Endothelial cell of umbilical vein (primary cell): ENCODE results near the gene NUP160. TPM values are rescaled to one million over a fixed set of nuclear protein-coding genes. Genes with fewer than 3 reads are reported as not detected.
A peak's percentile ranks its signal among the peaks of the same experiment; 100 is the strongest.
"Not testable (repeated sequence)": the region's sequence is repeated elsewhere in the genome, so short reads cannot be mapped to it uniquely, and the experiment has no call there.

Experiments
- BruUV-seq: library from RNA; stranded (reverse); fragments of 400-500 nt; replicated peaks from 2 replicates; lab custom pipeline; 2021; lab: Mats Ljungman, UMichigan
- CTCF ChIA-PET: fragments of 300-600, 350-600 bp; sonication (Branson Sonifier 250); formaldehyde crosslinking; loops from one replicate; lab custom pipeline; 2021; ENCODE audit warnings: antibody characterized with exemption, inconsistent platforms; lab: Charles Lee
- POLR2A ChIA-PET: fragments of 300-600, 350-600 bp; sonication (Branson Sonifier 250); formaldehyde crosslinking; loops from one replicate; lab custom pipeline; 2021; ENCODE audit warnings: antibody characterized with exemption, inconsistent platforms; lab: Charles Lee
- DNase-seq: peaks from one replicate; pipeline ENCODE4 v3.0.0-alpha.2; 2011; ENCODE audit warnings: low read depth, low spot score
- FAIRE-seq: peaks from 2 replicates; lab custom pipeline; 2011; peaks lifted over from hg19 to GRCh38; lab: Jason Lieb, UNC
- H2AFZ ChIP-seq: 2 replicates; pipeline ENCODE4 v1.6.0; 2012; ENCODE audit warnings: low read depth, low read length, control low read depth, inconsistent platforms
- H3K27ac ChIP-seq: 2 replicates; pipeline ENCODE4 v1.5.1; 2011; ENCODE audit warnings: low read depth, mild to moderate bottlenecking, control low read depth, low read length, moderate library complexity; ENCODE audit not compliant: insufficient read depth
- H3K27me3 ChIP-seq, 2 experiments: 2 replicates each; pipeline versions ENCODE4 v1.6.0 to v1.6.1; 2011; ENCODE audit warnings: low read length in 2 of 2, mixed read lengths in 1 of 2; ENCODE audit not compliant: control insufficient read depth in 2 of 2, insufficient read depth in 2 of 2
- H3K36me3 ChIP-seq, 2 experiments: 2 replicates in 1 of 2; 3 replicates in 1 of 2; pipeline ENCODE4 v1.5.1; 2011; ENCODE audit warnings: low read length in 2 of 2, mild to moderate bottlenecking in 1 of 2, moderate library complexity in 1 of 2; ENCODE audit not compliant: control insufficient read depth in 2 of 2, insufficient read depth in 2 of 2; ENCODE audit errors: extremely low read depth in 1 of 2
- H3K4me1 ChIP-seq: 3 replicates; pipeline ENCODE4 v1.5.1; 2011; ENCODE audit warnings: mild to moderate bottlenecking, low read length; ENCODE audit not compliant: control insufficient read depth, insufficient read depth; ENCODE audit errors: extremely low read depth
- H3K4me2 ChIP-seq: 2 replicates; pipeline ENCODE4 v1.6.1; 2011; ENCODE audit warnings: low read length, control low read depth, mixed read lengths; ENCODE audit not compliant: insufficient read depth
- H3K4me3 ChIP-seq, 3 experiments: fragments of 200-600 bp in 1 of 3; sonication (generic), shearing (Covaris generic) in 1 of 3; replicated peaks in 1 of 3; 2 replicates each; pipeline ENCODE4 v1.5.1; 2011 to 2016; ENCODE audit warnings: control low read depth in 3 of 3, low read length in 3 of 3, mild to moderate bottlenecking in 2 of 3, inconsistent platforms in 1 of 3, low read depth in 1 of 3, moderate library complexity in 1 of 3; ENCODE audit not compliant: insufficient read depth in 1 of 3
- H3K79me2 ChIP-seq: 2 replicates; pipeline ENCODE4 v1.6.0; 2012; ENCODE audit warnings: low read length, inconsistent platforms; ENCODE audit not compliant: control insufficient read depth, insufficient read depth
- H3K9ac ChIP-seq: replicated peaks from 2 replicates; pipeline ENCODE3; 2011; ENCODE audit warnings: low read length, control low read depth; ENCODE audit not compliant: insufficient read depth; ENCODE audit errors: extremely low read depth
- H3K9me1 ChIP-seq: replicated peaks from 3 replicates; pipeline ENCODE4 v1.6.0; 2011; ENCODE audit warnings: mild to moderate bottlenecking, low read length; ENCODE audit not compliant: control insufficient read depth, insufficient read depth; ENCODE audit errors: extremely low read depth
- H3K9me3 ChIP-seq: replicated peaks from 2 replicates; pipeline ENCODE4 v1.5.1; 2012; ENCODE audit warnings: low read length, inconsistent platforms; ENCODE audit not compliant: control insufficient read depth, insufficient read depth
- H4K20me1 ChIP-seq: replicated peaks from 2 replicates; pipeline ENCODE3; 2011; ENCODE audit warnings: mild to moderate bottlenecking, low read length; ENCODE audit not compliant: control insufficient read depth, insufficient read depth; ENCODE audit errors: extremely low read depth
- EZH2 ChIP-seq: IDR thresholded peaks from 2 replicates; pipeline ENCODE4 v1.6.1; 2012; ENCODE audit warnings: borderline replicate concordance, low read depth, mild to moderate bottlenecking, moderate library complexity, low read length, inconsistent platforms; ENCODE audit not compliant: severe bottlenecking
- GATA2 ChIP-seq: IDR thresholded peaks from 2 replicates; pipeline ENCODE4 v1.7.0; 2011; ENCODE audit warnings: low read depth, mild to moderate bottlenecking, moderate library complexity, mixed read lengths, low read length; ENCODE audit not compliant: insufficient read length, insufficient read depth
- MAX ChIP-seq: IDR thresholded peaks from 2 replicates; pipeline ENCODE4 v1.6.1; 2011; ENCODE audit not compliant: insufficient read depth, insufficient read length
- MYC ChIP-seq: IDR thresholded peaks from one replicate; pipeline ENCODE4 v1.6.1; 2011; ENCODE audit warnings: mild to moderate bottlenecking, low read depth, low read length
- POLR2A ChIP-seq: IDR thresholded peaks from 2 replicates; pipeline ENCODE4 v1.6.1; 2012; ENCODE audit warnings: low read depth, mild to moderate bottlenecking, control low read depth, low read length
- dilution Hi-C: fragments of 300-500 bp; cut with MboI; formaldehyde crosslinking; loops from one replicate; pipeline ENCODE4 v1.15.0; 2019; ENCODE audit warnings: low sequenced_read_pairs; ENCODE audit not compliant: extremely low pct_ligation_motif_present
- intact Hi-C: fragments of 100-400 bp; cut with micrococcal nuclease; formaldehyde crosslinking; loops from one replicate; pipeline ENCODE4 v1.10.0; 2022
- polyA plus RNA-seq, 4 experiments: library from polyadenylated mRNA; depleted of rRNA in 3 of 4; stranded (reverse) in 3 of 4; unstranded in 1 of 4; fragments of >200 nt; gene quantifications; 2 replicates each; pipeline versions ENCODE4 v1.2.1 to v1.2.3, GENCODE V29; 2011 to 2012; ENCODE audit warnings: missing spikeins in 1 of 4
- total RNA-seq: library from RNA; stranded (reverse); gene quantifications from 2 replicates; pipeline ENCODE4 v1.2.3, GENCODE V29; 2021
- TF ChIP-seq, protein P1 (sequence below), 2 donors: IDR thresholded peaks; 1 replicate in 1 of 2; 2 replicates in 1 of 2; pipeline ENCODE4 v1.5.1; 2011; ENCODE audit warnings: low read length in 2 of 2, mild to moderate bottlenecking in 2 of 2, moderate library complexity in 2 of 2, control low read depth in 1 of 2, inconsistent platforms in 1 of 2, low read depth in 1 of 2; ENCODE audit not compliant: insufficient read depth in 1 of 2; ENCODE audit errors: extremely low read depth in 1 of 2

NUP160 gene
- total and polyA plus RNA-seq, 2 donors (not counting 3 experiments of a cell fraction or from before 2014, with no cell fraction given), result 15.4 to 39.6 TPM

DNA sequence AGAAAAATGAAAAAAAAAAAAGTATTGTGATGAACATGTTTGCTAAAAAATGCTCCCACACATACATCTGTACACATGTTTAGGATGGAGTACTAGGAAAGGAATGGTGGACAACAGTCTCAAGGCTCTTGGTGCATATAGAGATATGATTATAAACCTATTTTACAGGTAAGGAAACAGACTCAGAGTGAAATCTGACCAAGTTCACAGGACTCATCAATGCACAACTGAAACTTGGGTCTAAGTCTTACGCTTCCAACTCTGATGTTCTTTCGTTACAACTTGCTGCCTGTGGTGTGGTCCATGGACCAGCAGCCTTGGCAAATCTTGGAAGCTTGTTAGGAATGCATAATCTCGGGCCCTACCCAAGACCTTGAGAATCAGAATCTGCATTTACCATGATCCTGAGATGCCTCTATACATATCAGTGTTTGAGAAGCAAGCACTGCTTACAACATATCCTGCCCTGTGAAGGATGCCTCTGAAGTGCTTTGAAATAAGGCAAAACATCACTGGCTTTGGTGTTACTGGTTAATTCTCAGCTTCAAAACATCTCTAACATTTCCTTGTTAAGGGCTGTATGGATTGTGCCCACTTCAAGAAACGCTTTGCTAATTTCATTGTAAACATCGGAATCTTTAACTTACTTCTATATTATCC is 39.9 kb upstream of the NUP160 start:
- CTCF ChIA-PET, result interaction anchor here (0.9 kb wide), 1 partner anchor 8 kb away, joined by 4 read pairs; no protein-coding TSS in a partner anchor
- Histone ChIP-seq H3K4me3 (no peak overlapping the region), H4K20me1 (no peaks in the 10 kb centered on the region), H3K9me3 (no peaks in the 10 kb centered on the region), H3K79me2 (no peaks in the 10 kb centered on the region), H3K4me2 (no peak overlapping the region), H2AFZ (no peak overlapping the region), H3K9me1 (no peaks in the 10 kb centered on the region), H3K27ac (no peak overlapping the region), H3K4me1 (peaks cover 18% of the 10 kb centered on the region), H3K36me3 (no peaks in the 10 kb centered on the region), H3K27me3 (no peaks in the 10 kb centered on the region), H3K9ac (no peak overlapping the region)
- FAIRE-seq (no peak), DNase-seq (no peak)
- POLR2A ChIA-PET, result no interaction called here
- TF ChIP-seq EZH2, result no peak
- intact Hi-C loops (no loop called here), dilution Hi-C loops (no loop called here)
- no TSS peak for BruUV-seq

- Histone ChIP-seq H3K27me3 (no peaks in the 10 kb centered on the region), H3K9ac (no peak overlapping the region), H3K4me1 (peaks cover 18% of the 10 kb centered on the region), H3K36me3 (no peaks in the 10 kb centered on the region), H3K4me3 (no peak overlapping the region), H4K20me1 (no peaks in the 10 kb centered on the region), H3K9me1 (no peaks in the 10 kb centered on the region), H3K9me3 (no peaks in the 10 kb centered on the region), H3K4me2 (peak overlapping the region; percentile 37), H3K27ac (peak overlapping the region; percentile 9), H3K79me2 (no peaks in the 10 kb centered on the region), H2AFZ (peak overlapping the region; percentile 30)
- peak; percentile 79 for FAIRE-seq
- intact Hi-C loops, result loop anchor here (1.0 kb wide), 1 partner anchor 28 kb away; no protein-coding TSS in a partner anchor
- DNase-seq, result peak; percentile 87
- TF ChIP-seq EZH2, result no peak
- no peak for TF ChIP-seq POLR2A
- no peak for TF ChIP-seq GATA2
- TF ChIP-seq, protein P1, sequence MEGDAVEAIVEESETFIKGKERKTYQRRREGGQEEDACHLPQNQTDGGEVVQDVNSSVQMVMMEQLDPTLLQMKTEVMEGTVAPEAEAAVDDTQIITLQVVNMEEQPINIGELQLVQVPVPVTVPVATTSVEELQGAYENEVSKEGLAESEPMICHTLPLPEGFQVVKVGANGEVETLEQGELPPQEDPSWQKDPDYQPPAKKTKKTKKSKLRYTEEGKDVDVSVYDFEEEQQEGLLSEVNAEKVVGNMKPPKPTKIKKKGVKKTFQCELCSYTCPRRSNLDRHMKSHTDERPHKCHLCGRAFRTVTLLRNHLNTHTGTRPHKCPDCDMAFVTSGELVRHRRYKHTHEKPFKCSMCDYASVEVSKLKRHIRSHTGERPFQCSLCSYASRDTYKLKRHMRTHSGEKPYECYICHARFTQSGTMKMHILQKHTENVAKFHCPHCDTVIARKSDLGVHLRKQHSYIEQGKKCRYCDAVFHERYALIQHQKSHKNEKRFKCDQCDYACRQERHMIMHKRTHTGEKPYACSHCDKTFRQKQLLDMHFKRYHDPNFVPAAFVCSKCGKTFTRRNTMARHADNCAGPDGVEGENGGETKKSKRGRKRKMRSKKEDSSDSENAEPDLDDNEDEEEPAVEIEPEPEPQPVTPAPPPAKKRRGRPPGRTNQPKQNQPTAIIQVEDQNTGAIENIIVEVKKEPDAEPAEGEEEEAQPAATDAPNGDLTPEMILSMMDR (IDR thresholded peaks at IDR 0.05; ENCODE audit: extremely low read depth in 1 of 2, insufficient read depth in 1 of 2, low read depth in 1 of 2, low read length in 2 of 2), result no peak
- TF ChIP-seq MAX, result no peak
- TF ChIP-seq MYC, result no peak
- CTCF ChIA-PET, result interaction anchor here (1.2 kb wide), 1 partner anchor 33 kb away, joined by 3 read pairs; no protein-coding TSS in a partner anchor
- dilution Hi-C loops, result no loop called here
- POLR2A ChIA-PET, result no interaction called here
- no TSS peak for BruUV-seq
These were observed 37.9 kb upstream of the NUP160 start for GRCh38 chr11:47886096-47886495.

DNA sequence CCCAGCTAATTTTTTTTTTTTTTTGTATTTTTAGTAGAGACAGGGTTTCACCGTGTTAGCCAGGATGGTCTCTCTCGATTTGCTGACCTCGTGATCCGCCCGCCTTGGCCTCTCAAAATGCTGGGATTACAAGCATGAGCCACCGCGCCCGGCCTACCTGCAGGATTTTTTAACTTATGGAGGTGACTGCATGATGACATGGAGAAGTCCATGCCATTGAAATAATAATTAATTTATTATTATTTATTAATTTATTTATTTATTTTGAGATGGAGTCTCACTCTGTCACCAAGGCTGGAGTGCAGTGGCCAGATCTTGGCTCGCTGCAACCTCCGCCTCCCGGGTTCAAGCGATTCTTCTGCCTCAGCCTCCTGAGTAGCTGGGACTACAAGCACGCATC is 34.3 kb upstream of the NUP160 start:
- H3K36me3 ChIP-seq, H3K27ac ChIP-seq, DNase-seq, H3K27me3 ChIP-seq, H3K4me3 ChIP-seq, FAIRE-seq, H4K20me1 ChIP-seq, H3K9me1 ChIP-seq, dilution Hi-C loops, H3K4me2 ChIP-seq, CTCF ChIA-PET, intact Hi-C loops, H3K9ac ChIP-seq, H2AFZ ChIP-seq, H3K79me2 ChIP-seq, POLR2A ChIA-PET, BruUV-seq, H3K9me3 ChIP-seq, H3K4me1 ChIP-seq: not testable (repeated sequence)
